Renal pelvis (tissue), 4 donors: ENCODE measurements around the gene PLP1. TPM values are rescaled to one million over a fixed set of nuclear protein-coding genes. Genes with fewer than 3 reads are reported as not detected.
A peak's percentile ranks its signal among the peaks of the same experiment; 100 is the strongest.

Source experiments
- DNase-seq: peaks from one replicate; pipeline ENCODE4 v3.0.0-alpha.2; 2013
- polyA plus RNA-seq, 3 donors: library from polyadenylated mRNA; unstranded; fragments of 120-200 nt; gene quantifications; one replicate each; pipeline ENCODE4 v1.2.1, GENCODE V29; 2013; ENCODE audit not compliant: insufficient read length in 3 of 3

PLP1 gene
- polyA plus RNA-seq, 3 donors: 4.1 to 10.4 (median 5.4) TPM

GRCh38 chrX:103823591-103823990, 47.0 kb downstream of the PLP1 start:
- DNase-seq: no peak

DNA sequence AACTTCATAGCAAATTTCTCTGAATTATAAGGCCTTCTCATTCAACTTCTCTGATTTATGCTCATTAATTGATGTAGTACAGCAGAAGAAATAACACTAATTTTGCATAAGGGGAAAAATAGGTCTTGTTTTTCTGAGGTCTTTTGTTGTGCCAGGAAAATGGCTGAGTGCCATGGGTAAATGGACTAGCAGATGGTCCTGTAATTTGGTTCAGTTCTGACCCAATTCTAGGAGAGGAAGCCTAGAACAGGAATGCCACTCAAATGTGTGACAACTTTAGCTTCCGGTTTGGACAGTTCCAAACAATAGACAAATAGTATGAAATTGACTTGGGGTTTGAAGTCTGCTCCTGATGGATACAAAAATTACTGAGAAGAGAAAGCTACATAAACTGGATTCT, 49.2 kb downstream of the PLP1 start:
- no peak for DNase-seq

DNA sequence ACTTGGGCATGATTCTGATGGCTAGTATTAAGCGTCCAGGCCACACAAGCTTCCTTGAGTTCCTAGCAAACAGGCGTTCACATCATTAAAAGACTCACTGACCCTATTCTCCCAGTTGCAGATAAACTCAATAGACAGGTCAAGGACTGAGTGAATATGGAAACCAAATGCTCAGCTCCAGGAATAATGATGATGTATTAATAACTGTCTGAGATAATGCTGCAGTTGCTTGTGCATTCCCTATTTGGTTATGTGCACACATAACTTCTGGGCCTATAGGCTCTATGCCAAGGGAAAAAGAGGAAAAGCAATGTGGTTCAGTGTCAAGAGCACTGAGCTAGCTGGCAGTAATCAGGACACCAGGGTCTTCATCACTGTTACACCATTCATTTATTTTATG, 51.9 kb downstream of the PLP1 start:
- no peak for DNase-seq

- DNase-seq: no peak
Measured at GRCh38 chrX:103830848-103831247, 54.2 kb downstream of the PLP1 start.

DNA sequence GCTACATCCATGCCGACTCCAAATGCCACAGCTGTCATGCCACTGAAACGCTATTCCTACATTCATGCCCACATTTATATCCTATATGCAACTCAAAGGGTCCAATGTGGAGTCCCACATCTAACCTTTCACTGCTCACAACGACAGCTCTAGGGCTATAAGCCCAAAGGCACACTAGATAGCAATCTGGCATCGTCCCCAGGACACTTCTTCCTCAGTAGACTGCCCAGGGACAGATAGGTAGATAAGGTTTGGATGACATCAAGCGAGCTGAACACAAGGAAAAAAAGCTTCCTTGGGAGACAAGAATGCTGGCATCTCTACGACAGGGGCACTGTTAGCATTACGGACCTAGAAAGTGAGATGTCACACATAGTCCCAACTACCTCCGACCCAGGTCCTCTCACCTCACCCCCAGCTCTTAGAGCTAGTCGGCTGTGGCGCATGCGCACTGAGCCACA, 54.7 kb downstream of the PLP1 start:
- peak; percentile 22 for DNase-seq

DNA sequence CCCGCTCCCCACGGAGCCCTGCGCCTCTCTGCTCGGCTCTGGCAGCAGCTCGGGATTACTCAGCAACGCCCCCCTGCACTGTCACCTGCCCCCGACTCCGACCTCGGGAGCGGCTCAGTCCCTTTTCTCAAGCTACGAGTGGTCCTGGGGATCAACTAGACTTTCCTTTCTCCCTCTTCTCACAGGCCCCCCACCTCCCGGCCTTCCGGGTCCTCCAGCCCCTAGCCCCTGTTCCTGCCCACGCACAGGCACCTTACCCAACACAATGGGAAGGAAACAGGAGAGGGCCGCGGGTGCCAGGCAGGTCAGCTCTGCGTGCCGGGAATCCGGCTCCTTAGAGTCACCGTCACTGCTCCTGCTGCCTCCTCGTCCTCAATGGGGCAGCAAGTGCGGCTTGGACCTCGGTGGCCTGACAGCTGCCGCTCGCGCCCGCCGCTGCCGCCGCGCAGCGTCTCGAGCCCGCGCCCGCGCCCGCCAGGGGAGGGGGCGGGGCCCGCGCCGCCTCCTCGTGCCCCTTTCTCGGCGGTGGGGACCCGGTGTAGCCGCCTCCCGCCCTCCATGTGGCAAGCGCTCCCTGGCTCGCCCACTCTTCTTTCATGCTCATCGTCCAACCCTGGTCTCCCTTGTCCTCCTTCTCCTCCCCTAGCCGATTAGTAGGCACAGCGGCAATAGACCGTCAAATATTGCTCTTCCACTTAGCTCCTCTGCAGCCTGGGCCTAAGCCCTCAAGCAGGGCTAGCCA, 55.3 kb downstream of the PLP1 start, which contains the start of gene RAB9B:
TSS of gene RAB9B (minus strand) at position 455 of the 742 bp plus-strand sequence. CDS start 6,473 bp downstream, outside the sequence.
- DNase-seq: peak; percentile 8

- no peak for DNase-seq
Measured at GRCh38 chrX:103839404-103839803, 62.8 kb downstream of the PLP1 start.

Other genes with a start within 250 kb of the PLP1 start
- 100 to 1,000 TPM; 146 to 187 (median 170) TPM for gene TCEAL4, start 191.3 kb upstream of the PLP1 start, polyA plus RNA-seq
- 10 to 100 TPM; 31.7 to 39.0 (median 35.2) TPM for gene TCEAL3, start 168.9 kb upstream of the PLP1 start, polyA plus RNA-seq
- gene TCEAL1, start 147.9 kb upstream of the PLP1 start, polyA plus RNA-seq: 10 to 100 TPM; 25.4 to 32.3 (median 27.6) TPM
- gene MORF4L2, start 90.1 kb upstream of the PLP1 start, polyA plus RNA-seq: 100 to 1,000 TPM; 292 to 311 (median 308) TPM
- 1 to 10 TPM; 1.4 to 1.6 (median 1.5) TPM for gene TMEM31, start 65.9 kb upstream of the PLP1 start, polyA plus RNA-seq
- 1 to 10 TPM; 2.4 to 2.6 (median 2.5) TPM for gene RAB9B, start 55.4 kb downstream of the PLP1 start, polyA plus RNA-seq
- 10 to 100 TPM; 15.8 to 21.1 (median 20.7) TPM for gene TMSB15B, start 185.8 kb downstream of the PLP1 start, polyA plus RNA-seq
- gene H2BW1, start 236.9 kb downstream of the PLP1 start, polyA plus RNA-seq: not detected